ENCODE results near the gene KIF22.
"Not testable (repeated sequence)": the region's sequence is repeated elsewhere in the genome, so short reads cannot be mapped to it uniquely, and the experiment has no call there.

Gene KIF22

GRCh38 chr16:29745853-29746345, 44.7 kb upstream of the KIF22 start, which contains the start of gene C16orf54:
TSS of gene C16orf54 (minus strand) at chr16:29745990. CDS start at chr16:29744951, 1,039 bp downstream.
- no peak for TF ChIP-seq CTCF (IDR thresholded peaks at IDR 0.05; ENCODE audit: low read length, missing control alignments)
- no peak within 1 kb of the TSS for H3K4me3 ChIP-seq (replicated peaks; ENCODE audit: low read depth, low read length)
- no peak for DNase-seq (ENCODE audit: low read depth)

GRCh38 chr16:29746518-29746917, 44.0 kb upstream of the KIF22 start:
- not testable (repeated sequence) for DNase-seq (ENCODE audit: low read depth); H3K4me3 ChIP-seq (replicated peaks; ENCODE audit: low read depth, low read length)

GRCh38 chr16:29747947-29748759, 42.4 kb upstream of the KIF22 start:
- no peak overlapping the region for H3K4me3 ChIP-seq (replicated peaks; ENCODE audit: low read depth, low read length)
- DNase-seq (ENCODE audit: low read depth): no peak
- no peak for TF ChIP-seq CTCF (IDR thresholded peaks at IDR 0.05; ENCODE audit: low read length, missing control alignments)

GRCh38 chr16:29748760-29749149, 41.8 kb upstream of the KIF22 start:
- not testable (repeated sequence) for H3K4me3 ChIP-seq (replicated peaks; ENCODE audit: low read depth, low read length); DNase-seq (ENCODE audit: low read depth)

GRCh38 chr16:29753516-29753915, 37.0 kb upstream of the KIF22 start:
- no peak for TF ChIP-seq CTCF (IDR thresholded peaks at IDR 0.05; ENCODE audit: low read length, missing control alignments)
- no peak overlapping the region for H3K4me3 ChIP-seq (replicated peaks; ENCODE audit: low read depth, low read length)
- no peak for DNase-seq (ENCODE audit: low read depth)

DNA sequence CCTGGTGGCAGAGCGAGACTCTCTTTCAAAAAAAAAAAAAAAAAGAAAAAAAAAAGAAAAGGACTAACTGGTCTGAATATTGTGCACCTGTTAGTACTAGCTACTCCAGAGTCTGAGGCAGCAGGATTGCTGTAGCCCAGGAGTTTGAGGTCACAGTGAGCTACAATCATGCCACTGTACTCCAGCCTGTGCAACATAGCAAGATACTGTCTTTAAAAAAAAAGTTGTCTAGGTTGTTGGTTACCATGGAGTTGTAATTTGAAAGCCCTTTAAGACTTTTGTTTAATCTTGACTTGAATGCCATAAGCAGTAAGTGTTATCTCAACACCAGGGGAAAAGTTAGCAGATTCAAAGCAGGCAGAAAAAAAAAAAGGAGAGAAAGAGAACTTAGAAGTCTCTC, 33.9 kb upstream of the KIF22 start:
- no peak for DNase-seq (ENCODE audit: low read depth)
- no peak for TF ChIP-seq CTCF (IDR thresholded peaks at IDR 0.05; ENCODE audit: low read length, missing control alignments)
- H3K4me3 ChIP-seq (replicated peaks; ENCODE audit: low read depth, low read length): no peak overlapping the region

- not testable (repeated sequence) for H3K4me3 ChIP-seq (replicated peaks; ENCODE audit: low read depth, low read length); DNase-seq (ENCODE audit: low read depth)
These were observed 33.5 kb upstream of the KIF22 start for GRCh38 chr16:29757086-29757485.

- TF ChIP-seq CTCF (IDR thresholded peaks at IDR 0.05; ENCODE audit: low read length, missing control alignments): peak; percentile 21
- H3K4me3 ChIP-seq (replicated peaks; ENCODE audit: low read depth, low read length): no peak overlapping the region
- peak; percentile 67 for DNase-seq (ENCODE audit: low read depth)
These were observed 32.5 kb upstream of the KIF22 start for GRCh38 chr16:29757950-29758466.
